CD4-positive, alpha-beta T cell treated with Interleukin-6 for 4 hours (primary cell): ENCODE data around the gene TRIM62.

ENCODE experiments used
- DNase-seq: peaks from one replicate; pipeline ENCODE4 v3.0.0-alpha.2; 2020; ENCODE audit warnings: mixed read lengths

Gene TRIM62

DNA sequence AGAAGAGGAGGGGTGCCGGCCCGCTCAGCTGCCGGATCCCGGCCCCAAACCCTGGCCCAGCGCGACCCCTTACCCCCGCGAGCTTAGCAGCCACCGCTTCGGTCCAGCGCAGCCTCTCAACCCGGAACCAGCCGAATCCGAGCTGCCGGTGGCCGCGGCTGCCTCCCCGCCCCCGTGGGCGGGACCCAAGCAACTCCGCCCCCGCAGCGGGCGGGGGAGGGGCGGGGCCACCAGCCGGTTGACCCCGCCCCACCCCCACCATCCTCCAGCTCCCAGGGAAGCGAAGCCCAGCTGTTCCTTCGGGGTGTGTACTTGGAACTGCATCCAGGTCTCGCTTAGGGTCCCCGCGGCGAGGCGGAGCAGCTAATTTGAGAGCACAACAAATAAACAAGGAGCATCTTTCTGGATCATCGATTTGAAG lies at the start of gene TRIM62:
Gene TRIM62, minus strand, starts transcription at position 123 of the 421 bp plus-strand sequence. CDS start 611 bp downstream, outside the sequence.
- DNase-seq = peak; percentile 79

- DNase-seq = no peak
These were observed 49.3 kb upstream of the TRIM62 start for GRCh38 chr1:33231166-33231565.

GRCh38 chr1:33228935-33229487 lies 47.2 kb upstream of the TRIM62 start:
- no peak for DNase-seq

DNA sequence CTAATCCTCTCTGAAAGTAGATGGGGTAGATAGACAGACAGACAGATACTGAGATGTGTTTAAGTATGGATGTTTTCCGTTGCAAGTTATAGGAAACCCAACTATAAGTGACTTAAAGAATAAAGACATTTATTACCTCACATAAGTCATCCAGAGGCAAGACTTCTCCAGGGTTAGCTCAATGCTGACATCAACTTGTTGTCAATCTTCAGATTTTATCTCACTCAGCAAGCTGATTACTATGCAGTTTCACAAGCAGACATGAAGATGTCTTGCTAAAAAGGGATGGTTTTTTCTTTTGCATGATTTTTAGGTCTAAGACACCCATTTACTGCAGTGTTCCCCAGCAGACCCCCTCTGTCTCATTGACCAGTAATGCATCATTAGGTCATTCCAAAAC lies 43.7 kb upstream of the TRIM62 start:
- DNase-seq = no peak

DNA sequence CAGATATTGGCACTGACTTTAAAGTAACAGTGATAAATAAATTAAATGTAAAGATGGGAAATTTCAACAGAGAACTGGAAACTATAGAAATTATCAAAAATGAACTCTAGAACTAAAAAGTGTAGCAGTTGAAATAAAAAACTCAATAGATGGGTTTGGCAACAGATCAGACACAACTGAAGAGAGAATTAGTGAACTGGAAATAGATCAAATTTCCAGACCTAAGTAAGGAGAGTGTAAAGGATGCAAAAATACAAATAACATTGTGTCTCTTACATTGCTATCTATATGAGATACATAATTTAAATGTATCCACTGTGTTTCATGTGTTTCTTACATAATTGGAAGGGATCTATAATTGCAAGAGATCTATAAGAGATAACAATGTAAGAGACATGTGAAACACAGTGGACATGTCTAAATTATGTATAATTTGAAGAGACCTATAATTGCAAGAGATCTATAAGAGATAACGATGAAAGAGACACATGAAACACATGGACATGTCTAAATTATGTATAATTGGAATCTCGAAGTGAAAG lies 42.4 kb upstream of the TRIM62 start:
- DNase-seq = no peak

GRCh38 chr1:33222381-33222780 lies 40.5 kb upstream of the TRIM62 start:
- no peak for DNase-seq

GRCh38 chr1:33221385-33221758 lies 39.5 kb upstream of the TRIM62 start:
- DNase-seq = no peak

GRCh38 chr1:33220676-33221384 lies 39.0 kb upstream of the TRIM62 start:
- no peak for DNase-seq

GRCh38 chr1:33219886-33220661 lies 38.2 kb upstream of the TRIM62 start:
- no peak for DNase-seq

DNA sequence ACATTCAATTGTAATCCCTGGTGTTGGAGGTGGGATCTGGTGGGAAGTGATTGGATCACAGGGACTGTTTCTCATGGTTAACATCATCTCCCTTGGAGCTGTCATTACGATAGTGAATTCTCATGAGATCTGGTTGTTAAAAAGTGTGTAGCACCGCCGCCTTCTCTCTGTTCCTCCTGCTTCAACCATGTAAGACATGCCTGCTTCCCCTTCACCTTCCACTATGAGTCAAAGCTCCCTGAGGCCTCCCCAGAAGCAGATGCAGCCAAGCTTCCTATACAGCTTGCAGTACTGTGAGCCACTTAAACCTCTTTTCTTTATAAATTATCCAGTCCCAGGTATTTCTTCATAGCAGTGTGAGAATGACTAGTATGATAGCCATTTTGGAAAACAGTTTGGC lies 30.1 kb upstream of the TRIM62 start:
- no peak for DNase-seq

- DNase-seq = no peak
These were observed 24.5 kb upstream of the TRIM62 start for GRCh38 chr1:33206340-33206739.

GRCh38 chr1:33195556-33195955 lies 13.7 kb upstream of the TRIM62 start:
- no peak for DNase-seq

DNA sequence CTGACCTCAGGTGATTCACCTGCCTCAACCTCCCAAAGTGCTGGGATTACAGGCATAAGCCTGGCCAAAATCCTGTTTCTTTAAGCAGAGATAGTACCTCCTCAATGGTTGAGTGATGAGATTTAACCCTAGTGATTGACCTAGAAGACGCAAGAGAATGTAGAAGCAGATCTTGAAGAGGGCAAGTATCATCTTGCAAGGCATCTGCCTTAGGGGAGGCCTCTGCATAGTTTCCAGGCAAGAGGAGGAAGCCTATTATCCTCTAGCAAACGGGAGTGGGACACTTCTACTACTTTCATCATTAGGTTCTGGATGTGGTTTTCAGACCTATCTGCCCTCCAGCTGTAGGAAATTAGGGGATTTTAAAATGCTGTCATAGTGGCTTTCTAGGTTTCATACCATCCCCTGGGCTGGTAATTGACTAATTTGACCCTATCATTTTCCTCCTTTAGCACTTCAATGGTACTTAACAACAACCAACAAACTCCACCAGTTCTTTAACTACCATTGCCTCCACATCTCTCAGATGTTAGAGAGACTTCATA lies 10.0 kb upstream of the TRIM62 start:
- no peak for DNase-seq

DNA sequence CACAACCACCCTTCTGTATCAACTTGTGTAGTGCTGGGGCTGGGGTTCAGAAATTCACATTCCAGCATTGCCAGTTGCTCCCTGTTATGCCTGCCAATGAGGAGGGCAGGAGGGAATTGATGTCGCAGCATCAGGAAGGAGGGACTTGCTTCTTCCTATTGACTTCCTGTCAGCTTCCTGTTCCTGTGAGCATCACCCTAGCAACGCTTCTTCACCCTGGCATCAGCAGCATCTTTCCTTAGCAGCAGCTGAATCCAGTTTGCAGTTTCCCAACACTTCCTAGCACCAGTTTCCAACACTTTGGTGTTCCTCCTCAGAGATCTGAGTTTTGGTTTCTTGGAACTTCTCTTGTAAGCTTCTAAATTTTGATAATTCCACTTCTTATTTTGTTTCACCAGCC lies 8.9 kb upstream of the TRIM62 start:
- DNase-seq = no peak

- DNase-seq = no peak
These were observed 6.9 kb upstream of the TRIM62 start for GRCh38 chr1:33188572-33189275.

DNA sequence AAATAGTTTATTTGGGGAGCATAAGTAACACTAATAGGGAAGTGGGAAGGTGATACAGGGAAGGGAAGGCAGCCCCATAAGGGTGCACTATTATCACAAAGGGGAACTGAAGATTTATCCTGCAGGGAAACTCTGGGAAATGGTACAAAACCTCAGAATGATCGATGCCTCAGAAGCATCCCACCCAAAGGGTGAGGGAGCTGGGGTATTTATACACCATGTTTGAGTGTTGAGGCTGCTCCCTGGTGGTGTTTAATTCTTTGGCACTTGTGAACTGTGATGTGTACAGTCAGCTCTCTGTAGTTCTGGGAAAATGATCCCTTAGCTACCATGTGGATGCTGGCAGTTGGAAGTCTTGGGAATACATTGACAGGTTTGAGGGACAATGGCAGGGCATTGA lies 5.1 kb upstream of the TRIM62 start:
- no peak for DNase-seq

- DNase-seq = no peak
These were observed 3.7 kb upstream of the TRIM62 start for GRCh38 chr1:33185541-33185940.

DNA sequence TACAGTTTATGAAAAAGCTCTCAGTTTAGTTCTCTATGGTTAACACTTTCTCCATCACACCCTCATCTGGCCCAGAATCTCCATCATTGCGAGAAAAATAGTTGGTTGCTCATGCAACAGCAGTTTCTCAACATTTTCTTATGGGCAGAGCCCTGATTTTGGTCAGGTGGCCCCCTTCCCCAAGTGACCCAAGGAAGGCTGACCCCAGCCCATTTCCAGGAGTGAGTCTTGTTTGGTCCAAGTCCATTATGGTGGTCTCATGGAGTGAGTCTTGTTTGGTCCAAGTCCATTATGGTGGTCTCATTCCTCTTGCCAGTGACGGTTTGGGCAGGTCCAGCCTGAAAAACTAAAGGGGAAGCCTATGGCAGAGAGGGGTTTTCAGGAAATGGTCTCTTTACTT lies 1.5 kb upstream of the TRIM62 start:
- DNase-seq = no peak

GRCh38 chr1:33182896-33183295 lies 1.1 kb upstream of the TRIM62 start:
- DNase-seq = no peak

DNA sequence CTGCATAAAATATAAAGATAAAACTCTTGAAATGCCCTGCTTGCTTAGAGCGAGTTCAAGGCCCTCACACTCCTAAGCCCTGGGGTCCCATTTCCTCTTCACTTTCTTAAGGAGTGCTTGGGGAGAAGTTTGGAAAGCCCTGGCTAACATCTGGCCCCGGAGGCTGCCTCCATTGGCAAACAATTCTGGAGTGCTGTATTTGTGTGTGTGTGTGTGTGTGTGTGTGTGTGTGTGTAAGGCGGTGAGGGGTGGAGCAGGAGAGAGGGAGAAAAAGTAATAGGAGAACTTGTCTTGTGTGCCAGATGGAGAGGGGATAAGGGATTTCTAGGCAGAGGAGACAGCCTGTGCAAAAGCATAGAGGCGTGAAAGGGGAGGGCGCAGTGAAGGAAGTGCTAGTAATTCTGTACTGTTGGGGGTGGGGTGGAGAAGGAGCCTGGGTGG lies 578 bp upstream of the TRIM62 start:
- no peak for DNase-seq

- DNase-seq = peak; percentile 45
These were observed 642 bp downstream of the TRIM62 start for GRCh38 chr1:33180911-33181890.
